ENCODE results near the gene FRMD3.

The FRMD3 gene

DNA sequence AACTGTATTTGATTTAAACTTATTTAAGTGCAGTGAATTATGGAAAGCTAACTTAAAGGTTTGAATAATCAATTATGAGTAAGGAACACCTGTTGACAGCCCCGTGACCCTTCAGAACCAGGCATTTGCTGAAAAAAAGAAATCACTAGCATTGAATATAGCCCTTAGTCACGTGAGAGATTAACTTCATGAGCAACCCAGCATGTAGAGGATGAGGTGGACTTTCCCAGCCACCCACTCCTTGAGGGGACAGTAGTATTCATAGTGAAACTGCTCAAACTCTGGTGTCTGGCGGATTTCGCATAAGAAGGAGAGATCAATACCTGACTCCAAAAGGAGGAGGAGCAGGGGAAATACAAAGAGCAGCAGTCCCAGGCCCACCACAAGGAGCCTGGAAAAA lies 290.5 kb downstream of the FRMD3 start:
- TF ChIP-seq, protein P1, sequence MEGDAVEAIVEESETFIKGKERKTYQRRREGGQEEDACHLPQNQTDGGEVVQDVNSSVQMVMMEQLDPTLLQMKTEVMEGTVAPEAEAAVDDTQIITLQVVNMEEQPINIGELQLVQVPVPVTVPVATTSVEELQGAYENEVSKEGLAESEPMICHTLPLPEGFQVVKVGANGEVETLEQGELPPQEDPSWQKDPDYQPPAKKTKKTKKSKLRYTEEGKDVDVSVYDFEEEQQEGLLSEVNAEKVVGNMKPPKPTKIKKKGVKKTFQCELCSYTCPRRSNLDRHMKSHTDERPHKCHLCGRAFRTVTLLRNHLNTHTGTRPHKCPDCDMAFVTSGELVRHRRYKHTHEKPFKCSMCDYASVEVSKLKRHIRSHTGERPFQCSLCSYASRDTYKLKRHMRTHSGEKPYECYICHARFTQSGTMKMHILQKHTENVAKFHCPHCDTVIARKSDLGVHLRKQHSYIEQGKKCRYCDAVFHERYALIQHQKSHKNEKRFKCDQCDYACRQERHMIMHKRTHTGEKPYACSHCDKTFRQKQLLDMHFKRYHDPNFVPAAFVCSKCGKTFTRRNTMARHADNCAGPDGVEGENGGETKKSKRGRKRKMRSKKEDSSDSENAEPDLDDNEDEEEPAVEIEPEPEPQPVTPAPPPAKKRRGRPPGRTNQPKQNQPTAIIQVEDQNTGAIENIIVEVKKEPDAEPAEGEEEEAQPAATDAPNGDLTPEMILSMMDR (IDR thresholded peaks at IDR 0.05; ENCODE audit: extremely low read depth, insufficient read depth, missing control alignments): no peak
- DNase-seq (ENCODE audit: low spot score): peak; percentile 26
- in situ Hi-C loops (cut with MboI; ENCODE audit: low pct_unique_long_range_greater_than_20kb, low sequenced_read_pairs, unreplicated experiment): no loop called here

DNA sequence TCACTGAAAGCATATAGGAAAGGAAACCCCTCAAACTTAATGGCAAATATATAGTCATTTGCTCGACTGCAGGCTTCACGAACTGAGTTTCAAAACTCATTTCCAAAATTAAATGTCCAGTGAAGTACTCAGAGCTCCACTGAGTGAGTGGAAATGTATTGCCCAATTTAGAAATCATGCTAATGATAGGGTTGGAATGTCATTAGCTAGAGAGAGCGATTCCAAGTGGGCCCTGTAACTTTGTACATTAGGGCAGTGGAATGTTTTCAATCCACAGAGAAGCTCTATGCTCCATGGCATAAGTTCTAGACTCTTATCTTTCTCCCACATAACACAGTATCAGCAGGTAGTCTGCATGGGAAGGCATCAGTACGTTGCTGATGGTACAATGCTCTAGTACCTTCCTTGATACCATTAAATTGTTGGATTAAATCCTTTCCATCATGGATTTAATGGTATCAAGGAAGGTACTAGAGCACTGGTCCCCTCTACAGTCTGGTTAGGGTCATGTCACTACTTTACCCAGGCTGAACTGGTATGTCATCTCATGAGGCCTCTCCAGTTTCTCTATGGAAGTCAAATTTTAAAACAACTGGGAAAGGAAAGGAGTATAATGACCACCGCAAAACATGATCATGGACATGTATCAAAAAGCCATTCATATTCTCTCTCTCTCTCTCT lies 292.1 kb downstream of the FRMD3 start:
- in situ Hi-C loops (cut with MboI; ENCODE audit: low pct_unique_long_range_greater_than_20kb, low sequenced_read_pairs, unreplicated experiment): no loop called here
- TF ChIP-seq, protein P1 (IDR thresholded peaks at IDR 0.05; ENCODE audit: extremely low read depth, insufficient read depth, missing control alignments): no peak
- DNase-seq (ENCODE audit: low spot score): no peak

- in situ Hi-C loops (cut with MboI; ENCODE audit: low pct_unique_long_range_greater_than_20kb, low sequenced_read_pairs, unreplicated experiment): no loop called here
- no peak for DNase-seq (ENCODE audit: low spot score)
- TF ChIP-seq, protein P1 (IDR thresholded peaks at IDR 0.05; ENCODE audit: extremely low read depth, insufficient read depth, missing control alignments): no peak
Measured at GRCh38 chr9:83242066-83242465, 296.1 kb downstream of the FRMD3 start.

DNA sequence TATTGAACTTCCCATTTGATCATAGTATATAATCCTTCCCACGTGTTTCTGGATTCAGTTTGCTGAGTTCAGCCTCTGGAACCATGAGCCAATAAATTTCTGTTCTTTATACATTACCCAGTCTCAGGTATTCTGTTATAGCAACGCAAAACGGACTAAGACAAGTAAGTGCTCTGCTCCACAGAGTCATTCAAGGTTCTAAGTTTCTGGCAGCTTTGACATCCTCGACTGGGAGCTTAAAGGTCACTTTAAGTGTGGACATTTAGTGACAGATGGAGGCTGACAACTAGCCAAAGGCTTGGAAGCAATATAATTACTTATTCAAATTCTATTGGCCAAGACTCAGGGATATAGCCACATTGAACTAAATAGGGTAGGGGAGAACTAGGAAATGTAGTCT lies 297.5 kb downstream of the FRMD3 start:
- in situ Hi-C loops (cut with MboI; ENCODE audit: low pct_unique_long_range_greater_than_20kb, low sequenced_read_pairs, unreplicated experiment): no loop called here
- TF ChIP-seq, protein P1 (IDR thresholded peaks at IDR 0.05; ENCODE audit: extremely low read depth, insufficient read depth, missing control alignments): no peak
- DNase-seq (ENCODE audit: low spot score): no peak

GRCh38 chr9:83239747-83240146 lies 298.5 kb downstream of the FRMD3 start:
- in situ Hi-C loops (cut with MboI; ENCODE audit: low pct_unique_long_range_greater_than_20kb, low sequenced_read_pairs, unreplicated experiment): no loop called here
- TF ChIP-seq, protein P1 (IDR thresholded peaks at IDR 0.05; ENCODE audit: extremely low read depth, insufficient read depth, missing control alignments): no peak
- DNase-seq (ENCODE audit: low spot score): no peak

- TF ChIP-seq, protein P1 (IDR thresholded peaks at IDR 0.05; ENCODE audit: extremely low read depth, insufficient read depth, missing control alignments): no peak
- in situ Hi-C loops (cut with MboI; ENCODE audit: low pct_unique_long_range_greater_than_20kb, low sequenced_read_pairs, unreplicated experiment): no loop called here
- DNase-seq (ENCODE audit: low spot score): no peak
Measured at GRCh38 chr9:83238871-83239640, 299.1 kb downstream of the FRMD3 start.

Data from GM13977 (cell line).